Ascending aorta (tissue), 2 donors: Measurements from ENCODE around the gene ETV6. TPM values are rescaled to one million over a fixed set of nuclear protein-coding genes. Genes with fewer than 3 reads are reported as not detected.

ENCODE experiments used
- DNase-seq, 2 donors: peaks; one replicate each; pipeline ENCODE4 v3.0.0-alpha.2; 2019; ENCODE audit warnings: low spot score in 2 of 2
- H3K27ac ChIP-seq, 2 donors: fragments of 200-600 bp; sonication (generic); one replicate each; pipeline ENCODE4 v1.5.1; 2016 to 2017; ENCODE audit warnings: mild to moderate bottlenecking in 1 of 2
- H3K27me3 ChIP-seq: fragments of 200-600 bp; sonication (generic); one replicate; pipeline ENCODE4 v1.5.1; 2017
- H3K36me3 ChIP-seq, 2 donors: fragments of 200-600 bp; sonication (generic); one replicate each; pipeline ENCODE4 v1.5.1; 2016
- H3K4me1 ChIP-seq, 2 donors: fragments of 200-600 bp; sonication (generic); one replicate each; pipeline ENCODE4 v1.5.1; 2016 to 2017; ENCODE audit warnings: mild to moderate bottlenecking in 1 of 2
- H3K4me3 ChIP-seq, 2 donors: fragments of 200-600 bp; sonication (generic); one replicate each; pipeline ENCODE4 v1.5.1; 2016 to 2017; ENCODE audit warnings: mild to moderate bottlenecking in 1 of 2
- H3K9me3 ChIP-seq, 2 donors: fragments of 200-600 bp; sonication (generic); one replicate each; pipeline ENCODE4 v1.5.1; 2016
- intact Hi-C: fragments of 100-400 bp; cut with DNase I; formaldehyde crosslinking; loops from one replicate; pipeline ENCODE4 v1.15.1; 2023
- total RNA-seq: library from RNA; depleted of rRNA; stranded (reverse); fragments of >200 nt; gene quantifications from one replicate; pipeline ENCODE4 v1.1.0, GENCODE V29; 2016
- TF ChIP-seq, protein P1 (sequence below), 3 experiments: fragments of 200-600 bp in 2 of 3; fragments of 450-650 bp in 1 of 3; sonication (generic) in 2 of 3; IDR thresholded peaks; one replicate each; pipeline ENCODE4 v1.5.1; 2016 to 2019; ENCODE audit warnings: antibody characterized with exemption in 3 of 3, mild to moderate bottlenecking in 1 of 3, moderate library complexity in 1 of 3

ETV6 gene
- total RNA-seq, 1 donor from 2014 or later = 21.6 TPM

DNA sequence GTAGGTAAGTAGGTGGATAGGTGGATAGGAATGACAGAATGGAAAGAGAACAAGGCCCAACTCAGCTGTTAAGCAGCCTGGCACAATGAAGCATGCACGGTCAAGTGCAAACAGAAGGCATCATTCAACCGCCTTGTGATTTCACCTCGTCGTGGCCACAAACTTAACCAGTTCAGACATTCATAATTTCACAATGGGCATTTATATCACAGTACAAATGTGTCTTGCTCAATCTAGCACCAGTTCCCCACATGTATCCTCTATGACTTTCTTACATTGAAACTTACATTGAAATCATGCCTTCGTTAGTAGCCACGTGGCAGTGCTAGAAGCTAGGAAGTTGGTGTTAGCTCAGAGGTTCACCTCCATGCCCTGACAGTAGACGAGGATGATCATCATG is 207.5 kb downstream of the ETV6 start:
- no peak overlapping the region for H3K4me3 ChIP-seq
- no peak for DNase-seq
- H3K36me3 ChIP-seq = peaks cover 28 to 46% of the 10 kb centered on the region in 2 donors
- TF ChIP-seq, protein P1, sequence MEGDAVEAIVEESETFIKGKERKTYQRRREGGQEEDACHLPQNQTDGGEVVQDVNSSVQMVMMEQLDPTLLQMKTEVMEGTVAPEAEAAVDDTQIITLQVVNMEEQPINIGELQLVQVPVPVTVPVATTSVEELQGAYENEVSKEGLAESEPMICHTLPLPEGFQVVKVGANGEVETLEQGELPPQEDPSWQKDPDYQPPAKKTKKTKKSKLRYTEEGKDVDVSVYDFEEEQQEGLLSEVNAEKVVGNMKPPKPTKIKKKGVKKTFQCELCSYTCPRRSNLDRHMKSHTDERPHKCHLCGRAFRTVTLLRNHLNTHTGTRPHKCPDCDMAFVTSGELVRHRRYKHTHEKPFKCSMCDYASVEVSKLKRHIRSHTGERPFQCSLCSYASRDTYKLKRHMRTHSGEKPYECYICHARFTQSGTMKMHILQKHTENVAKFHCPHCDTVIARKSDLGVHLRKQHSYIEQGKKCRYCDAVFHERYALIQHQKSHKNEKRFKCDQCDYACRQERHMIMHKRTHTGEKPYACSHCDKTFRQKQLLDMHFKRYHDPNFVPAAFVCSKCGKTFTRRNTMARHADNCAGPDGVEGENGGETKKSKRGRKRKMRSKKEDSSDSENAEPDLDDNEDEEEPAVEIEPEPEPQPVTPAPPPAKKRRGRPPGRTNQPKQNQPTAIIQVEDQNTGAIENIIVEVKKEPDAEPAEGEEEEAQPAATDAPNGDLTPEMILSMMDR (IDR thresholded peaks at IDR 0.05) = no peak
- H3K4me1 ChIP-seq = peaks cover 2 to 3% of the 10 kb centered on the region in 2 donors
- no peaks in the 10 kb centered on the region for H3K27me3 ChIP-seq
- H3K27ac ChIP-seq = peak overlapping the region in 1 of 2 donors; percentile 7
- intact Hi-C loops = no loop called here
- H3K9me3 ChIP-seq = no peaks in the 10 kb centered on the region

DNA sequence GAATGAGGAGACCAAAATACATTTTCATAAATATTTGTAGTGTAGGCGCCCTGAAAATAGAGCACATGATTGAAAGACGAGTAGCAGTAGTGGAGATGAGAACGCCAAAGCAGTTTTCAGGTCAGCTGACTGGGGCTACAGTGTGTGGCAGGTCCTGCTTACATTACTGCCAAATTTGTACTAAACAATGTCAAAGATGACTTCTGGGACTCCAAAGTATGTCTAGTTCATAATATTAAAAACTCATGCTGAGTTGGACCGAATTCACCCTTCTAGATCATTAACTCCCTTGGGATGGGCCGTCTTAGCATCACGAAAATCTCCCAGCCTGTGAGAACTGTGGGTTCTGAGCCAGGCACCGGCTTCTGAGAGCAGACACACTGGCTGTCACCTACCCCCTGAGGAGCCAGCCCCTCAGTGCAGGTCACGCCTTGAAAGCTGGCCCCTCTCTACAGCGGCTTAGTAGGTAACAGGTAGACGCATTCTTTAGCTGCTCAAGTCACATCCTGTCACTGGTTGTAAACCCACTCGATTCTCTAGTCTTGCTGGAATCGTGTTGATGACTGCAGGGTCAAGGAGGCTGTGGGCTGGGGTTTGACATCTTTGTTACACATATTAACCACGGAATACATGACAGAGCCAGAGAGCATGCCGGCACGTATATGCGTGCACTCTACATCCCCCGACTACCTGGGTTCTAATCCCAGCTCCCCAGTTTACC is 210.4 kb downstream of the ETV6 start:
- no peak overlapping the region for H3K4me3 ChIP-seq
- peaks cover 13 to 29% of the 10 kb centered on the region in 2 donors for H3K4me1 ChIP-seq
- H3K36me3 ChIP-seq = peaks cover 9 to 29% of the 10 kb centered on the region in 2 donors
- intact Hi-C loops = loop anchor here (5.0 to 10.0 kb wide), 2 partner anchors 63 to 105 kb away; no protein-coding TSS in a partner anchor
- H3K27ac ChIP-seq = peak overlapping the region; percentile 26 to 94
- TF ChIP-seq, protein P1 (IDR thresholded peaks at IDR 0.05) = no peak
- H3K9me3 ChIP-seq = no peaks in the 10 kb centered on the region
- H3K27me3 ChIP-seq = no peaks in the 10 kb centered on the region
- no peak for DNase-seq

DNA sequence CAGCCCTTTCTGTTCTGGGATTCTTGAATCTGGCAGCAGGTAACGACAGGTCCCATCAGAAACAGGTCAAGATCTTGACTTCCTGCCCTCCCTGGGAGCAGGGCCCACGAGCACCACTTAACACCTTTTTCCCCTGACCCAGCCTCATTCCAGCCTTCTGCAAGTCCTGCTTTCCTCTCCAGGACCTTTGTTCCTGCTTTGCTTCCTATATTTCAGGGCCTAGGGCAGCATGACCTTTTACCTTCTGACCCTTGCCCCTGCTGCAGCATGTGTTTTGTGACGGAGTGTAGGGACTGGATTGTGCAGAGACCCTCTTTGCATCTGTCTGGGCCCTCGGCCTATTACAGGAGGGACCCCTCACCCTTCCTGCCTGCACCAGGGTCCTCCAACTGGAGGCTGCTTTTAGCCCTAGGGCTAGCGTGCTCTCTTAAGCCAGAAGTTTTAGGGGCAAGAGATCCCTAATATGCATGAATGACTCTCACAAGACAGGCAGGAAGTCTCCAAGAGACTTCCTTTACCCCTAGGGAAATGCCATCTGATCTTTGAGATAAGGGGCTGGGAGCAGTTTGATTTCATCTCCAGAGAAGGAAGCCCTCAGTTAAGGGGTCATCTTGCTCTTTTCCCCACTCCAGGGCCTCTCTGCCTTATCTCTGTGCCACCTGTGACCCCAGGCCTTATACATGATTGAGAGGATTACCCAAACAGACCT is 211.8 kb downstream of the ETV6 start:
- peaks cover 0 to 7% of the 10 kb centered on the region in 2 donors for H3K9me3 ChIP-seq
- no peak for DNase-seq
- intact Hi-C loops = loop anchor here (5.0 to 10.0 kb wide), 2 partner anchors 64 to 107 kb away; no protein-coding TSS in a partner anchor
- no peaks in the 10 kb centered on the region for H3K27me3 ChIP-seq
- H3K4me1 ChIP-seq = peaks cover 13 to 29% of the 10 kb centered on the region in 2 donors
- peaks cover 5 to 23% of the 10 kb centered on the region in 2 donors for H3K36me3 ChIP-seq
- H3K27ac ChIP-seq = peak overlapping the region; percentile 86 to 94
- H3K4me3 ChIP-seq = no peak overlapping the region
- TF ChIP-seq, protein P1 (IDR thresholded peaks at IDR 0.05) = no peak

DNA sequence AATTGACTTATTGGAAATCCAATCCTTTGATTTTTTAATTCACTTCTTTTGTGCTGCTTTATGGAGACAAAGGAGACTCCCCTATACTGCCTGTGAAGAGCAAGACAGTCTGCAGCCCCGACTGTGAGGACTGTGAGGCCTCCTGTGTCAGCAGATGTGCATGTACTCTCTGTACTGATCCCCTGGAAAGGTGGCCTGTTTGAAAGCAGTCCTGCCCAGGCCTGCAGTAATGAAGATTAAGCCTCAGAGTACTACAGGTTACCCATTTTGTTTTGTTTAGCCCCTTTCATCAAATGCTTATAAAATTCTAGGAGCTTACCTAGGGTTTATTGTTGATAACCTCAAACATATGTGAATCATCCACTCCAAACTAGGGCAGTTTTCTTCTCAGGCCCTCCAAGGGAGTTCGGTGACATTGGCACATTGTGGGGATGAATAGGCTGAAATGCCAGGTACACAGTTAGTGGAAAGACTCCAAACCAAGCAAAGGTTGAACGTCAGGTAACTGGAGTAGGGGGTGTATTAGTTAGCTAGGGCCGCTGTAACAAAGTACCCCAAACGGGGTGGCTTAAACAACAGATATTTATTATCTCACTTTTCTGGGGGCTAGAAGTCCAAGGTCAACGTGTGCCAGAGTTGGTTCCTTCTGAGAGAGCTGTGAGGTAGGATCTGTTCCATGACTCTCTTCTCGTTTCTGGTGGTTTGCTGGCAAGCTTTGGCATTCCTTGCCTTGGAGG is 212.6 kb downstream of the ETV6 start:
- H3K9me3 ChIP-seq = peaks cover 0 to 13% of the 10 kb centered on the region in 2 donors
- H3K36me3 ChIP-seq = peaks cover 6 to 25% of the 10 kb centered on the region in 2 donors
- intact Hi-C loops = loop anchor here (5.0 to 10.0 kb wide), 2 partner anchors 65 to 107 kb away; no protein-coding TSS in a partner anchor
- H3K4me1 ChIP-seq = peaks cover 13 to 29% of the 10 kb centered on the region in 2 donors
- H3K27me3 ChIP-seq = no peaks in the 10 kb centered on the region
- peak overlapping the region; percentile 86 to 94 for H3K27ac ChIP-seq
- H3K4me3 ChIP-seq = no peak overlapping the region
- no peak for DNase-seq
- TF ChIP-seq, protein P1 (IDR thresholded peaks at IDR 0.05) = no peak

DNA sequence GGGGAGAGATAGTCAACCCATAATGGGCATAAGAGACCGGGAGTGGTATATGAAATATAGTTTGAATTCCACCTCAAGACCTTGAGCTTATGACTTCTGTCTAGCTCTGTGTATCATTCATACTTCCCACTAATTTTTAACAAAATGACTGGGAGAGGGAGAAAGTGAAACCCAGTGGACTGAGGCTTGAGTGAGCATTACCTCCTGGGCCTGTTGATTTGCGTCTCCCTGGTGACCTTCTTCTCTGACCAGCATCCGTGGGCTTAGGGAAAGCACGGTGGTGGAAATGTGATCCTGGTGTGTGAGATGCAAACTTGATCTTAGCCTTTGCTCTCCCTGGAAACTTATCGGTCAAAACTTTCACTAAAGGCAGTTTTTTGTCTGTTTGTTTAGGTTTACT is 213.3 kb downstream of the ETV6 start:
- Histone ChIP-seq H3K36me3 (peaks cover 6 to 28% of the 10 kb centered on the region in 2 donors), H3K4me3 (no peak overlapping the region), H3K9me3 (peaks cover 0 to 13% of the 10 kb centered on the region in 2 donors), H3K27ac (peak overlapping the region; percentile 86 to 94), H3K27me3 (no peaks in the 10 kb centered on the region), H3K4me1 (peaks cover 13 to 29% of the 10 kb centered on the region in 2 donors)
- no peak for DNase-seq
- TF ChIP-seq, protein P1 (IDR thresholded peaks at IDR 0.05) = no peak
- intact Hi-C loops = loop anchor here (5.0 to 10.0 kb wide), 2 partner anchors 65 to 108 kb away; no protein-coding TSS in a partner anchor
